HUES64 (cell line): ENCODE measurements around the gene ADGRG7.

ENCODE experiments used
- H3K27ac ChIP-seq: 2 replicates; pipeline ENCODE4 v1.7.0; 2013; ENCODE audit warnings: low read depth, low read length, inconsistent platforms
- H3K27me3 ChIP-seq: 2 replicates; pipeline ENCODE4 v1.6.1; 2013; ENCODE audit warnings: mild to moderate bottlenecking, low read length; ENCODE audit not compliant: insufficient read depth
- H3K36me3 ChIP-seq: 2 replicates; pipeline ENCODE4 v1.6.1; 2013; ENCODE audit warnings: mild to moderate bottlenecking, low read length; ENCODE audit not compliant: insufficient read depth
- H3K4me1 ChIP-seq: 2 replicates; pipeline ENCODE4 v1.6.1; 2013; ENCODE audit warnings: mild to moderate bottlenecking, low read length, moderate library complexity; ENCODE audit not compliant: insufficient read depth
- H3K4me3 ChIP-seq: 2 replicates; pipeline ENCODE4 v1.5.1; 2013; ENCODE audit warnings: mild to moderate bottlenecking, low read length, moderate library complexity
- H3K9ac ChIP-seq: 2 replicates; pipeline ENCODE4 v1.6.1; 2013; ENCODE audit warnings: mild to moderate bottlenecking, low read depth, low read length
- H3K9me3 ChIP-seq: 2 replicates; pipeline ENCODE4 v1.6.1; 2013; ENCODE audit warnings: low read depth, low read length; ENCODE audit not compliant: insufficient read depth
- WGBS: fragments of 150-250, 120-280 bp; methylation state at CpG from one replicate; pipeline ENCODE4 v1.1.7; 2013; ENCODE audit warnings: missing lambda C conversion rate; 5-methylcytosine and 5-hydroxymethylcytosine counted together

Gene ADGRG7

DNA sequence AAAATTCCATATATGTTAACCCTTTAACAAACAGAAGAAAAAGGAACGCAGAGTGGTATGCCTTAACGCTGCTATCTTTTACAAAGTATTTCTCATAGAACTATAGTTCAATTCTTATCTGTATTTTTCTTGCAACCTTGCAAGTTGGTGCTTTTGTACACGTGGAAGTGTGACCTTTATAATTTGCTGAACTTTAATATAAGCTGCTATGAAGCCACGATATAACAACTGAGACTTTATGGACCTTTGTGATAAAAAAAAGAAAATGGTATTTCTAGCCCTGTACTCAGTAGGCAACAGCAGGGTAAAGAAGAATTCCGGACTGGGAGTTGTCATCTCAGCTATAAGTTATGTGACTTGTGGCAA, 93.6 kb downstream of the ADGRG7 start:
- H3K27ac ChIP-seq: no peak overlapping the region
- H3K9ac ChIP-seq: no peak overlapping the region
- peaks cover 55% of the 10 kb centered on the region for H3K27me3 ChIP-seq
- H3K36me3 ChIP-seq: no peaks in the 10 kb centered on the region
- no peaks in the 10 kb centered on the region for H3K4me1 ChIP-seq
- no peaks in the 10 kb centered on the region for H3K9me3 ChIP-seq
- no peak overlapping the region for H3K4me3 ChIP-seq
- WGBS: 93% methylated on average over 4 of the region's 5 CpGs

DNA sequence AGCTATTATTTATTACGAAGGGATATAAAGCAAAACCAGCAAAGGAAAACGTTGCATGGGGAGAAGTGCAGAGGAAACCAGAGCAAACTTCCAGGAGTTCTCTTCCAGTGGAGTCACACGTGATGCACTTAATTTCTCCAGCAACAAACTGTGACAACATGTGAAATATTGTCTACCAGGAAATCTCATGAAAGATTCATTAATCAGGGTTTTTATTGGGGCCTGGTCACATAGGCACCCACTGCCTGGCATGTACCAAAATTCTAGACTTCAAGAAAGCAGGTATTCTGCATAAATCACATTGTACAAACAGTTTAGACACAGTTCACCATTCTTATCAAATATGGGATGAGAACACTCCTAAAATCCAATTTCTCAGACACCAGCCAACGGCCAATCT, 94.5 kb downstream of the ADGRG7 start:
- Histone ChIP-seq H3K9ac (no peak overlapping the region), H3K4me3 (no peak overlapping the region), H3K27me3 (peaks cover 60% of the 10 kb centered on the region), H3K36me3 (no peaks in the 10 kb centered on the region), H3K4me1 (peaks cover 2% of the 10 kb centered on the region; the same call in 1 of the 2 replicates), H3K27ac (no peak overlapping the region), H3K9me3 (peaks cover 4% of the 10 kb centered on the region; the same call in 1 of the 2 replicates)
- 91% methylated on average over 4 of the region's 4 CpGs for WGBS

DNA sequence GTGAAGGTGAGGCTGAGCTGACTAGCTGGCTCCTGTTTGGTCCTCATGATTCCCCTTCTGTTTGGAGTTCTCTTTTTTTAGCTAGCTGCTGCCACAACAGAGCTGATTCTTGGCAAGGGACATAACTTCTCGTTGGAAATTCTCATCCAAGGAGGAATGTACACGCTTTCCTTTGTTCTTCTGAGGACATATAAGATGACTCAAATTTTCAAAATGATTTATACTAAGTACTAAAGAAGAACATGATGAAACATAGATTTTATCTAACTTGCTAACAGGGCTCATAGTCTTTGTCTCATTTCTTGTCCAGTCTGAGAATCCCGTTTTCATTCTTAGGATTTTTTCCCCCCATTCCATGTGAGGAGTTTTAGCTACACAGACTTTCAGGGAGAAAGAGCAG, 97.0 kb downstream of the ADGRG7 start:
- 87% methylated on average over 3 of the region's 3 CpGs for WGBS
- Histone ChIP-seq H3K36me3 (peaks cover 3% of the 10 kb centered on the region; the same call in 1 of the 2 replicates), H3K4me3 (no peak overlapping the region), H3K4me1 (peaks cover 3% of the 10 kb centered on the region; the same call in 1 of the 2 replicates), H3K9ac (no peak overlapping the region), H3K9me3 (peaks cover 4% of the 10 kb centered on the region; the same call in 1 of the 2 replicates), H3K27ac (no peak overlapping the region), H3K27me3 (peaks cover 51% of the 10 kb centered on the region)

- 96% methylated on average over 1 of the region's 3 CpGs for WGBS
- H3K4me3 ChIP-seq: peak overlapping the region; percentile 91
- H3K27ac ChIP-seq: peak overlapping the region; percentile 100
- H3K4me1 ChIP-seq: peaks cover 3% of the 10 kb centered on the region; the same call in 1 of the 2 replicates
- H3K9me3 ChIP-seq: peaks cover 4% of the 10 kb centered on the region; the same call in 1 of the 2 replicates
- peaks cover 10% of the 10 kb centered on the region for H3K36me3 ChIP-seq
- H3K27me3 ChIP-seq: peaks cover 49% of the 10 kb centered on the region
- H3K9ac ChIP-seq: no peak overlapping the region; the same call in 1 of the 2 replicates
Observed at GRCh38 chr3:100708644-100708988, 99.2 kb downstream of the ADGRG7 start.

GRCh38 chr3:100708989-100709841, 99.8 kb downstream of the ADGRG7 start, which contains the start of gene TFG:
TFG (plus strand) TSS chr3:100709494; CDS start chr3:100713686, 4,192 bp downstream.
- Histone ChIP-seq H3K27ac (peak within 1 kb of the TSS; percentile 100), H3K9ac (peak within 1 kb of the TSS; percentile 97), H3K4me3 (peak within 1 kb of the TSS; percentile 91), H3K9me3 (peaks cover 4% of the 10 kb centered on the region; the same call in 1 of the 2 replicates), H3K4me1 (peaks cover 3% of the 10 kb centered on the region; the same call in 1 of the 2 replicates), H3K27me3 (peaks cover 43% of the 10 kb centered on the region), H3K36me3 (peaks cover 16% of the 10 kb centered on the region)
- WGBS: 1% methylated on average over 69 of the region's 76 CpGs

DNA sequence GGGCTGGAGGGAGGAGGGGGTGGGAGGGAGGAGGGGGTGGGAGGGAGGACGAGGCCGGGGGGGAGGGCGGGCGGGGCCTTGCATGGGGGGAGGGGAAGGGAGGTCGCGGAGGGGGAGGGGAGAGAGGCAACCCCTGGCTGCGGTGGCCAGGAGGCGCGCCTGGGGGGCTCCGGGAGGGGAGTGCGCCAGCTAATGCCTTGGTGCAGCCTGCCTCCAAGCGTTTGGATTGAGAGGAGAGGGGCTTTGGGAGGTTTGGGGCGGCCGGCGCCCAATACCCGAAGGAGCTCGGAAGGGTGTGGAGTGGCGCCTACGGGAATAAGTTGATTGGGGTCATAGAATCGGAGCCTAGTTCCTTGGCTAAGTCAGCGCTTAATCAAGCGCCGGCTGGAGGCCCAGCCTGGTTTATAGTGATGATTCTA, 100.5 kb downstream of the ADGRG7 start:
- Histone ChIP-seq H3K4me3 (peak overlapping the region; percentile 91), H3K27me3 (peaks cover 36% of the 10 kb centered on the region), H3K9ac (peak overlapping the region; percentile 97), H3K36me3 (peaks cover 23% of the 10 kb centered on the region), H3K27ac (peak overlapping the region; percentile 100), H3K9me3 (peaks cover 4% of the 10 kb centered on the region; the same call in 1 of the 2 replicates), H3K4me1 (peaks cover 3% of the 10 kb centered on the region; the same call in 1 of the 2 replicates)
- WGBS: under 1% methylated on average over 19 of the region's 23 CpGs

DNA sequence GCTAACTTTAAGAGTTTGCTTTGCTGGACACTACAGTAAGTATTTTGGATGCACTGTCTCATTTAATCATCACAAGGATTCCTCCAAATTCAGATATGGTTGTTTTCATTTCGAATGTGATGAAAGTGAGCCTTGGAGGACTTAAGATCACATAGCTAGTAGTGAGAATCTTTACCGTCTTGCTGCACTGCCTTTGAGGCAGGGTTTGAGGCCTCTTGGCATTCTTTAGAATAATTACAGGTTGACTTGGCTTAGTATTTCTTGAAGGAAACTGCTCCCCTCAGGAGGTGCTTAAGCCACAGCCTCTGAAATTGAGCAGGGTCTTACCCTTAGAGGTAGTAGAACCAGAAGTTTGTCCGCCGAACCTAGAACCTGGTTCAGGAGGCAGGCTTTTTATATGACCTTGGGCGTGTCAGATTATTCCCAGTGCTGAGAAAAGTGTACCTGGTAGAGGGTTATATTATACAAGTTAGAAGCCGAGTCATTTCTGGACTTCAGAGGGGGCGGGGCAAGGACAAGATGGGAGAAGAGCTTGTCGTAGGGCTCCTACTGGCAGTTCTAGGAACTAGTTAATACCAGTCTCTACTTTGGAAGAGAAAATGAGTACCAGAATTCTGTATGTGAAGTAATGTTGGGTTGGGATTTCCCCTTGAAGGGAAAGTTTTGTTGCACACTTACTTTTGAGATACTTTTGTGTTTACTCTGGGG, 101.0 kb downstream of the ADGRG7 start:
- Histone ChIP-seq H3K27ac (peak overlapping the region; percentile 92), H3K4me1 (peaks cover 3% of the 10 kb centered on the region; the same call in 1 of the 2 replicates), H3K36me3 (peaks cover 28% of the 10 kb centered on the region), H3K4me3 (peak overlapping the region; percentile 91), H3K27me3 (peaks cover 31% of the 10 kb centered on the region), H3K9ac (peak overlapping the region; percentile 89), H3K9me3 (peaks cover 4% of the 10 kb centered on the region; the same call in 1 of the 2 replicates)
- 31% methylated on average over 8 of the region's 8 CpGs for WGBS

DNA sequence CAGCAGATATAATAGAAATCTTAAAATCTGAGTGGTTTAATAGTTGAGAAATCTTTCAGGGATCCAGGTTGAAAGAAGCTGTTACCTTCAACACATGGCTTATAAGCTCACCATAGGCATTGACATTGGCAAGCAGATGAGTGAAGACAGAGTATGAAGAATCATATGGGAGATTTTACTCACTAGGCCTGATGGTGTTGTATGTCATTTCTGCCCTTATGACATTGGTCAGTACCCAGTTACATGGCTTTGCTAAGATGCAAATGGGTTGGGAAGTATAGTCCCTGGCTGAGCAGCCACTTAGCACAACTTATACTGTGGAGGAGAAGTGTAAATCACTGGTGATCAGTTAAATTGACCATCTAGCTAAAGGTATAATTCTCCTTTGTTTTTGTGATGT, 105.8 kb downstream of the ADGRG7 start:
- Histone ChIP-seq H3K4me3 (no peak overlapping the region), H3K4me1 (peaks cover 10% of the 10 kb centered on the region), H3K36me3 (peaks cover 57% of the 10 kb centered on the region), H3K27ac (no peak overlapping the region), H3K27me3 (no peaks in the 10 kb centered on the region), H3K9ac (no peak overlapping the region), H3K9me3 (no peaks in the 10 kb centered on the region)

DNA sequence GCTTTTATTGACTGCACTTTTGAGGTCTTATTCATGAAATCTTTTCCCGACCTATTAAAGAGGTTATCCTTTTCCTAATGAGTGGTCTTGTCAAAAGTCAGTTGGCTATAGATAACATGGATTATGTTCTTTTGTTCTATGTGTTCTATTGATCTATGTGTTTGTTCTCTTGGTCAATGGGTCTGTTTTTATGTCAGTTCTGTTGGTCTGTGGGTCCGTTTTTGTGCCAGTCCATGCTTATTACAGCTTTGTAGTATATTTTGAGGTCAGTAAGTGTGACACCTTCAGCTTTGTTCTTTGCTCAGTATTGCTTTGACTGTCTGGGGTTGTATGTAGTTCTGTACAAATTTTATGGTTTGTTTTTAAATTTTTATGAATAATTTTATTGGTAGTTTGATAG, 107.7 kb downstream of the ADGRG7 start:
- H3K27ac ChIP-seq: no peak overlapping the region
- H3K9me3 ChIP-seq: no peaks in the 10 kb centered on the region
- no peaks in the 10 kb centered on the region for H3K27me3 ChIP-seq
- no peak overlapping the region for H3K4me3 ChIP-seq
- 86% methylated on average over 2 of the region's 2 CpGs for WGBS
- H3K4me1 ChIP-seq: peaks cover 17% of the 10 kb centered on the region
- no peak overlapping the region for H3K9ac ChIP-seq
- H3K36me3 ChIP-seq: peaks cover 69% of the 10 kb centered on the region

GRCh38 chr3:100717637-100718487, 108.5 kb downstream of the ADGRG7 start:
- H3K4me1 ChIP-seq: peaks cover 17% of the 10 kb centered on the region
- 94% methylated on average over 4 of the region's 4 CpGs for WGBS
- no peak overlapping the region for H3K4me3 ChIP-seq
- no peaks in the 10 kb centered on the region for H3K27me3 ChIP-seq
- no peak overlapping the region for H3K9ac ChIP-seq
- no peaks in the 10 kb centered on the region for H3K9me3 ChIP-seq
- H3K36me3 ChIP-seq: peaks cover 77% of the 10 kb centered on the region
- H3K27ac ChIP-seq: no peak overlapping the region
